IPS-18a (cell line): ENCODE data around the gene PTER.

ENCODE experiments used
- H3K27ac ChIP-seq: one replicate; pipeline ENCODE4 v1.5.1; 2013; ENCODE audit warnings: low read length
- H3K27me3 ChIP-seq: one replicate; pipeline ENCODE4 v1.6.1; 2013; ENCODE audit warnings: mild to moderate bottlenecking, low read length; ENCODE audit not compliant: control insufficient read depth, insufficient read depth
- H3K36me3 ChIP-seq: one replicate; pipeline ENCODE4 v1.6.1; 2013; ENCODE audit warnings: low read depth, low read length; ENCODE audit not compliant: control insufficient read depth
- H3K4me1 ChIP-seq: one replicate; pipeline ENCODE4 v1.6.1; 2013; ENCODE audit warnings: low read depth, low read length; ENCODE audit not compliant: control insufficient read depth
- H3K4me3 ChIP-seq: one replicate; pipeline ENCODE4 v1.5.1; 2013; ENCODE audit warnings: low read length
- H3K9ac ChIP-seq: one replicate; pipeline ENCODE4 v1.6.1; 2013; ENCODE audit warnings: mild to moderate bottlenecking, low read length, moderate library complexity
- H3K9me3 ChIP-seq: one replicate; pipeline ENCODE4 v1.6.1; 2013; ENCODE audit warnings: low read depth, low read length; ENCODE audit not compliant: control insufficient read depth

The PTER gene

DNA sequence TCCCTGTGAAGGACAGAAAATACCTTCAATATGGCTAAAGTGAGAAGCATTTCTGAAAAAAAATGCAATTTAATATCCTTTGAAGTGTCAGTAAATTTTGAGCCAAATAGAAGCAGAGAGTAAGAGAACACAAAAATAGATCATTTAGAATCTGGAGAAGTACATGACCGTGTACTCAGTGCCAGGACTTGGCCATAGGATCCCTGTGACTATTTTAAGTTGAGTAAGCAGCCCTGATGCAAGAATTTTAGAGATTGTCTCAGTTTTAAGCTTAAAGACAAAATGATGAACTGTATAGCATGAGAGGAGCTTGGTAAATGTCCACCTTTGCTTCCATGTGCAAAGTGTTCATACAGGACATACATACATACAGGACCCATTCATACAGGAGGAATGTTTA, 2.5 kb downstream of the PTER start:
- Histone ChIP-seq H3K36me3 (no peaks in the 10 kb centered on the region), H3K9me3 (no peaks in the 10 kb centered on the region), H3K4me3 (no peak overlapping the region), H3K27me3 (peaks cover 9% of the 10 kb centered on the region), H3K27ac (no peak overlapping the region), H3K9ac (no peak overlapping the region), H3K4me1 (peaks cover 10% of the 10 kb centered on the region)

DNA sequence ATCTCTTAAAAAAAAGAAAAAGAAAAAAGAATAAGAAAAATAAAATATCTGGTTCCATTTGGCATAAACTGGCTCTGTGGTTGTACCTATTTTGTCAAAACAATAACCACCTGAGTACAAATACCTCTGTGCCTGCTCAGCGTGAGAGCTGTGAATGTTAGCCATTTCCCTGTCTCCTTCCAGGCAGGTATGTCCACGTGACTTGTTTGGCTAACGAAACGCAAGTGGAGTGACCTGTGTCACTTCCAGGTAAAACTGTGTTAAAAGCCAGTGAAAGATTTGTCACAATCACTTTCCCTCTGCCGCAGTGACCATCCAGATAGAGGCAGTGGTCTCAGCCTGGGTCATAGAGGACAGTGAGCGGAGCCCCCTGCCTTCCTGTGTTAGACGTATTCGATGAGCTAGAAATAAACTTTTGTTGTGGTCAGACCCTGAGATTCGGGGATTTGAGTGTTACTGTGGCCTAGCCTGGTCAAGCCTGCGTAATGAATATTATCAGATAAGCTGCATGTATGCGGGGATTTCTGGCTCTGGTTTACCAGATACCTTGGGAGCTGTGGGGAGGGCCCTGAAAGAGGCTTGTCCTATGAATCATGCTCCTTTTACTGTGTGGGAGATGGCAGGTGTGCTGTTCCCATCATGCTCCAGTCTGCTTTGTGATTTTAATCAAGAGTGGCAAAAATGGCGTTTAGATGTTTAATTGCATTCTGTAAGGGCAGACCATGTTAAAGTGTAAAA, 3.8 kb downstream of the PTER start:
- H3K27me3 ChIP-seq: peaks cover 7% of the 10 kb centered on the region
- no peak overlapping the region for H3K9ac ChIP-seq
- H3K4me1 ChIP-seq: peaks cover 10% of the 10 kb centered on the region
- H3K36me3 ChIP-seq: no peaks in the 10 kb centered on the region
- H3K9me3 ChIP-seq: no peaks in the 10 kb centered on the region
- no peak overlapping the region for H3K4me3 ChIP-seq
- no peak overlapping the region for H3K27ac ChIP-seq

DNA sequence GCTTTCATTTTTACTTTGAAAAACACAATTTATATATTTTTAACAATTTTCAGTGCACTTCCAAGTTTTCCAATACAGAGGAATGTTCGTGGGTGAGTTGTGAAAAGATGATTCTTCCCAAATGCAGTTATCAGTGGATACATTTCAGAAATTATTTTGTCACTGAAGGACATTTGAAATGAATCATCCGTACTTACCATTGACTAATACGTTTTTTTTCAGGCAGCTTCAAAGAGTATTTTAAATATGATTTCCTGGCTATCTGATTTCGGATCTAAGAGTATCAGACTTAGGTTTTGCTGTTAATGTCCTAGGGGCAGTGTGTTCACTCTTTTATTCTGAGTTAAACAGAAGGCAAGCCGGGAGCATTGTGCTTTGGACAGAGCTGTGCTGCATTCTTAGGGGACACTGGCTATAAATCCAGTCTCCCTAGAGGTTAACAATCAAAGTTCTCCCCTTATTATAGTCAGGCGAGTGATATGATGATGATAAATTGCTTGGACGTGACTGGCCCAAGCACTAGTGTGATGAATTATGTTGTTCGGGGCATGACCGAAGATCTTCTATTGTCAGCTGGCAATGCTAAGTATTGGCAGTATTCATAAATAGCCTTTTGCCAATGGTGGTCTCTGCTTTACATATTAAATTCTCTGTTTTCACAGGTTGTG, 4.5 kb downstream of the PTER start:
- H3K27me3 ChIP-seq: peaks cover under 1% of the 10 kb centered on the region
- H3K36me3 ChIP-seq: no peaks in the 10 kb centered on the region
- no peak overlapping the region for H3K27ac ChIP-seq
- peaks cover 6% of the 10 kb centered on the region for H3K4me1 ChIP-seq
- H3K9me3 ChIP-seq: no peaks in the 10 kb centered on the region
- H3K9ac ChIP-seq: no peak overlapping the region
- no peak overlapping the region for H3K4me3 ChIP-seq

DNA sequence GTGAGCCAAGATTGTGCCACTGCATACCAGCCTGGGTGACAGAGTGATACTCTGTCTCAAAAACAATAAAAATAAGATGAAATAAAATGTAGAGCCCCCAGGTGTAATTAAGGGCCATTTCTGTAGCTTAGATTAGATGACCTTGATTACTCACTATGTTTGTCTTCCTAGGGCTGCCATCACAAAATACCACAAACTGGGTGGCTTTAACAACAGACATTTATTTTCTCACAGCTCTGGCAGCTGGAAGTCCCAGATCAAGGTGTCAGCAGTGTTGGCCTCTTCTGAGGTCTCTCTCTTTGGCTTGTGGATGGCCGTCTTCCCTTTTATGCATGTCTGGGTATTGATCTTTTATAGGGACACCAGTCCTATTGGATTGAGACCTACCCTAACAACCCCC, 6.1 kb downstream of the PTER start:
- Histone ChIP-seq H3K4me1 (peaks cover 5% of the 10 kb centered on the region), H3K9me3 (no peaks in the 10 kb centered on the region), H3K27me3 (no peaks in the 10 kb centered on the region), H3K27ac (no peak overlapping the region), H3K36me3 (no peaks in the 10 kb centered on the region), H3K9ac (no peak overlapping the region), H3K4me3 (no peak overlapping the region)

DNA sequence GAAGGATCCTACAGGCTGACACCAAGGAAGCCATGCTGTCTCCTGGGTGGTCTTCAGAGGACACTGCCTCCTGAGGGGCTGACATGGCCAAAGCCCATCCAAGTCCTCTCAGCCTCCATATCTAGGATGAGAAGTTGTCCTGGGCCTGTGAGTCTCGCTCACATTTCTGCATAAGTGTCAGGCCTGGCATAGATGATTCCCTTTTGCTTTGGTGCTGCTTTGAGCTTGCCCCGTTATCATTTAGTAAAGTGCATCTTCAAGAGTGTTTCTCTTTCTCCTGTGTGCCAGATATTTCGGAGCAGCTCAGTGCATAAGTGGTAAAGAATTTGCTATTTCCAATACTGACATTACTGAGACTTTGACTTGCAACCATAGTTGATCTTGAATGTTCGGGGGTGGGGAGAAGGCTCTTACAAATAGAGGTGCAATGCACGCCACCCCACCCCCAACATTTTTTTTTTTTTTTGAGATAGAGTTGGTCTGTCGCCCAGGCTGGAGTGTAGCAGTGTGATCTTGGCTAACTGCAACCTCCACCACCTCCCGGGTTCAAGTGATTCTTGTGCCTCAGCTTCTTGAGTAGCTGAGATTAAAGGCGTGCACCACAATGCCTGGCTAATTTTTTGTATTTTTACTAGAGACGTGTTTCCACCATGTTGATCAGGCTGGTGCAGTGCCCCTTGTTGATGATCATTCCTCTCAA, 9.1 kb downstream of the PTER start:
- no peak overlapping the region for H3K9ac ChIP-seq

DNA sequence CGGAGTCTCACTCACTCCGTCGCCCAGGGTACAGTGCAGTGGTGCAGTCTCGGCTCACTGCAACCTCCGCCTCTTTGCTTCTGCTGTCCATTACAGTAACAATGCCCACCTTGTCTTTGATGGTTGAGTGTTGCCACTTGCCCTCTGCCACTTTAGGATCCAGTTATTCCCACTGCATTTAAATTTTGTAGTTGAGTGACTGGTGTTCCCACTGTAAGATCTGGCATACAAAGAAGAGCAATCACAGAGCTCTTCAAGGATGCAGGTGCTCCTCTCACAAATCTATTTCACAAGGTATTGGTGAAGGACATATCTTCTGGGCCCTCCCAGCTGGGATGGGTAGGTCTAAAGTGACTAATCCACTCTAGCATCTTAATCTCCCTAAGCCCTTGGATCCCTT, 12.6 kb downstream of the PTER start:
- H3K9ac ChIP-seq: no peak overlapping the region
- no peak overlapping the region for H3K4me3 ChIP-seq
- no peak overlapping the region for H3K27ac ChIP-seq
- no peaks in the 10 kb centered on the region for H3K27me3 ChIP-seq
- no peaks in the 10 kb centered on the region for H3K36me3 ChIP-seq
- H3K4me1 ChIP-seq: no peaks in the 10 kb centered on the region
- H3K9me3 ChIP-seq: no peaks in the 10 kb centered on the region

More for the DNA sequence above, 9.1 kb downstream of the PTER start:
- no peak overlapping the region for H3K27ac ChIP-seq
- no peaks in the 10 kb centered on the region for H3K4me1 ChIP-seq
- H3K9me3 ChIP-seq: no peaks in the 10 kb centered on the region
- H3K27me3 ChIP-seq: no peaks in the 10 kb centered on the region
- no peak overlapping the region for H3K4me3 ChIP-seq
- H3K36me3 ChIP-seq: no peaks in the 10 kb centered on the region

DNA sequence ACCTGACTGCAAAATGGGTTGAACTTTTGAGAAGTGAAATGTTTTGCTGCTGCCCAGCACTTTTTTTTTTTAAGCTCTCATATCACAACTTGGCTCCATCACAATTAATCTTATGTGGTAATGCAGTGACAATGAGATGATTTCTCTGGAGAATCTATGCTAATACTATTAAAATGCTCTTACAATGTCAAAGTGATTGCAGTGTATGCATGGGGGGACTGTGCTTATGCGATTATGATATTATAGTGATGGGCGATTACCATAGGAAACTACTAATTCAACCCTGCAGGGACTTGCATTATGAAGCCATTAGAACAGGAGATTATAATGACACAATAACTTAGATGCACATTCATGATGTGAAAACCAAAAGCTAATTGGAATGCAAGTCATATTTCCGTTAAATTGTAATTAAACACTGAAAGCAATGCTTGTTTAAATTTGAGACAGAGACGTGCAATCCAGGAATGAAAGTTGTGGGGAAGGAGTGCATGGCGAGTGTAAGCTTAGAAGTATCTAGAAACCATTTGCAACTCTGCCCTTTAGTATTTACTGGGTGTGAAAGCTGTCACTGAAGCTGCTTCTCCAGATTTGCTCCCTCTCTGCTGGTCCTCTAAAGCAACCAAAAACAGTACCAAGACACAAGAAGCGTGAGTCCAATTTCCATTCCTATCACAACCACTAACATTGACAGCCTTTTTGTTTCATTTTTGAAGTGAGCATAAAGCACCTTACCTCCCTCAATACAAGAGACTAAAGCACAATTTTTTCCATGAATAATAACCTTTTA, 21.6 kb downstream of the PTER start:
- no peaks in the 10 kb centered on the region for H3K36me3 ChIP-seq
- H3K27ac ChIP-seq: no peak overlapping the region
- H3K27me3 ChIP-seq: no peaks in the 10 kb centered on the region
- H3K4me1 ChIP-seq: no peaks in the 10 kb centered on the region
- no peak overlapping the region for H3K4me3 ChIP-seq
- no peaks in the 10 kb centered on the region for H3K9me3 ChIP-seq
- H3K9ac ChIP-seq: no peak overlapping the region

DNA sequence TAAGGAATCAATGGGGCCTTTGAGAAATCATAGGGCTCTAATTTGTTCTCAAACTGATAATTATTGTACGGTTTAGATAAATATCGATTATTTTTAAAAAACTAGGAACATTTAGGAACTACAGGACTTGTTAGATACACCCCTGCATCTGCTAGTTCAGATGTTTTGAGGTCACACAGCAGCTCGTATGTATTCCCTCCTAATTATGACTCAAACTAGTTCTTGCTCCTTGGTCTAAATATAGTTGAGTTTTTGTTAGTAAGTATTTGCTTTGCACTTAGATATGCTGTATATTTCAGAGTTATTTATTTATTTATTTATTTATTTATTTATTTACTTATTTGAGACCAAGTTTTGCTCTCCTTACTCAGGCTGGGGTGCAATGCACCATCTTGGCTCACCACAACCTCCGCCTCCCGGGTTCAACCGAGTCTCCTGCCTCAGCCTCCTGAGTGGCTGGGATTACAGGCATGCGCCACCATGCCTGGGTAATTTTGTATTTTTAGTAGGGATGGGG, 22.7 kb downstream of the PTER start:
- Histone ChIP-seq H3K4me1 (no peaks in the 10 kb centered on the region), H3K4me3 (no peak overlapping the region), H3K27ac (no peak overlapping the region), H3K9me3 (no peaks in the 10 kb centered on the region), H3K9ac (no peak overlapping the region), H3K36me3 (no peaks in the 10 kb centered on the region), H3K27me3 (no peaks in the 10 kb centered on the region)

DNA sequence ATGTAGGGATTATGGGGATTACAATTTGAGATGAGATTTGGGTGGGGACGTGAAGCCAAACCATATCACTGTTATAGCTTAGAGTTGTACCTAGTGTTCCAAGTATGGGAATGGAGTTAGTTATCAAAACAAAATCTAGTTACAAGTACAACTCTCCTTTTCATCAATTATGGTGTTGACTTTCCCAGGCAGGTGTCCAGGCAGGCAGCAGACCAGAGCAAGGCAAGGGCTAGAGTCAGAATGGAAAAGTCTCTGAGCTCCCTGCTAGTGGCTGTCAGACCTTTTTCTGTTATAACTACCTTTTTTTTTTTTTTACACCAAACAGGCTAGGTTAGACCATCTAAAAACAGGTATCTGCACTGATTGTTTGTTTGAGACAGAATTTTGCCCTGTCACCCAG, 29.2 kb downstream of the PTER start:
- Histone ChIP-seq H3K27ac (no peak overlapping the region), H3K27me3 (no peaks in the 10 kb centered on the region), H3K4me3 (no peak overlapping the region), H3K4me1 (no peaks in the 10 kb centered on the region), H3K9me3 (no peaks in the 10 kb centered on the region), H3K9ac (no peak overlapping the region), H3K36me3 (no peaks in the 10 kb centered on the region)

DNA sequence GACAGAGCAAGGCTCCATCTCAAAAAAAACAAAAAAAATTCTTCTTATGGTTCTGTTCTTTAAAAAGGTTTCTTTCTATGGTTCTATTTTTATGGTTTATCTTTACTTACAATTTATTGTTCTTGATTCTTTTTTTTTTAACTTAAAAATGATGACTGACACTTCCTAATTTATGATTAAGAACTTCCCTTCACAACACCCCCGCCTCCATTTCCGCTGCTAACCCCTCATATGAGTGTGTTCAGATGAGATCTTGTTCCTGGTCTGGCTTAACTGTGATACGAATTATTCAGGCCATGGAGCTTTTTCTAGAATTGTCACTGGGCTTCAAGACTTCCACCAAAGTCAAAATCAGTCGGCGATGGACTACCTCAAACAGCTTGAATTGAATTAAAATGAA, 33.9 kb downstream of the PTER start:
- H3K27ac ChIP-seq: no peak overlapping the region
- no peaks in the 10 kb centered on the region for H3K27me3 ChIP-seq
- H3K4me3 ChIP-seq: no peak overlapping the region
- H3K4me1 ChIP-seq: no peaks in the 10 kb centered on the region
- H3K36me3 ChIP-seq: no peaks in the 10 kb centered on the region
- H3K9me3 ChIP-seq: no peaks in the 10 kb centered on the region
- H3K9ac ChIP-seq: no peak overlapping the region

DNA sequence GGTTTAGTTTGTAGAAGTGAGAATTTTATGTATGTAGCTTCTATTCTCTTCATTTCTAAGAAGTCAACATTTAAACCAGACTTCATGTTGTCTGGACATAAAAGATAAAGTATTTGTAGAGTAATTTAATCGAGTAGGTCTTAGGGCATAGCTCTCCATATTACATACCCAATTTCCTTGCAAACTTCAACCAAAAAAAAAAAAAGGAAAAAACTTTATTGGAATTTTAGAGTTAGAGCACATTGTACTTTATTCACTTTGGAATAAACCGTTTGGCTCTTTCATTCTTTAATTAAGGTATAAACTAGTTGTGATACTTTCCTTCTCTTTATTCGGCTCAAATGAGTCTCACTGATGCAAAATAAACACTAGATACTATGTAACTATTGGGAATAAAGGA, 36.0 kb downstream of the PTER start:
- Histone ChIP-seq H3K36me3 (no peaks in the 10 kb centered on the region), H3K27me3 (no peaks in the 10 kb centered on the region), H3K27ac (no peak overlapping the region), H3K4me1 (no peaks in the 10 kb centered on the region), H3K9me3 (no peaks in the 10 kb centered on the region), H3K9ac (no peak overlapping the region), H3K4me3 (no peak overlapping the region)
